CD4-positive, alpha-beta T cell treated with Interferon alpha-2 for 1 hour (primary cell): ENCODE results near the gene CYSRT1.
"Not testable (repeated sequence)": the region's sequence is repeated elsewhere in the genome, so short reads cannot be mapped to it uniquely, and the experiment has no call there.

ENCODE experiments used
- DNase-seq, 2 donors: peaks; one replicate each; pipeline ENCODE4 v3.0.0-alpha.2; 2020 to 2022

CYSRT1 gene

DNA sequence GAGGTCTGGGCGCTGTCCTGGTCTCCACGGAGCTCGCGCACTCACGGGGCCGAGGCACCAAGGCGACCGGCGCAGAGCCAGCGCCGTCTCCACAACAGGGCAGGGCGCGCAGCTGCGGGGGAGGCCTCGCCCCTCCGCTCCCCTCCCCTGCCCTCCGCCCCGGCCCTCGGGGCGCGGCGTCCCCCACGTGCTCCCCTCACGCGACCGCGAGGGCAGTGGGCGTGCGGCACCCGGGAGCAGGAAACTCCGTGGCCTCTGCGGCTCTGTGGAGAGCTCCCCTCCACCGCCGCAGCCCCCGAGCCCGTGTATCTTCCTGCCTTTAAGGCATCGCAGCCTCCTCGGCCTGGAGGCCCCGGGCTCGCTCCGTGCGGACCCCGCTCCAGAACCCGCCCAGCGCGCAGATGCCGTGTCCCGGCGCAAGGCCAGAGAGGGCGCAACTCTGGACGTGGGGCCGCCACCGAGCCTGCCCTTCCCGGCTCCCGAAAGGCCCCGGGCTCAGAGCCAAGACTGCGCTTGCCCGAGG, 15.4 kb downstream of the CYSRT1 start:
- DNase-seq, result peak; percentile 61 to 79

DNA sequence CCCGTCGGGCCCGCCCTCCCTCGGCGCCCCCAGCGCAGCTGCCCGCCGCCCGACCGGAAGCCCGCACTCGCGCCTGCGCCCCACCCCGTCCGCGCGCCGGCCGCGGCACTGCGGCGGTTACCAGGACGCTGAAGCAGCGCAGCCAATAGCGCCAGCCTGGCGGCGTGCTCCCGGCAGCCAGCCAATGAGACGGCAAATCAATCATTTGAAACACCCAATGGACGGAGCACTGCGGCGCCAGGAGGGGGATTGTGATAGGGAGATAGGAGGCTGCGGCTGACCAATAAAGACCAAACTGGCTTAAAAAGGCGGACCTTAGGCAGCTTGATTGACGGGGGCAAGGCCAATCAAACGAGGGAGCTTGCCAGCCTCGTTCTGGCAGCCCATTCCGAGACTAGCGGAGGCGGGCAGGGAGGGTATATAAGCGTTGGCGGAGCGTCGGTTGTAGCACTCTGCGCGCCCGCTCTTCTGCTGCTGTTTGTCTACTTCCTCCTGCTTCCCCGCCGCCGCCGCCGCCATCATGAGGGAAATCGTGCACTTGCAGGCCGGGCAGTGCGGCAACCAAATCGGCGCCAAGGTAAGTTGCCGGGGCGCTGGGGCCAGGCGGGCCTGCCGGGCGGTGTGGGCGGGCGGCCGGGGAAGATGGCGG, 16.0 kb downstream of the CYSRT1 start, which contains the start of gene TUBB4B:
Gene TUBB4B, plus strand, starts transcription at position 447 of the 649 bp plus-strand sequence. Its CDS starts 74 bp downstream, at position 521.
- peak; percentile 100 for DNase-seq

DNA sequence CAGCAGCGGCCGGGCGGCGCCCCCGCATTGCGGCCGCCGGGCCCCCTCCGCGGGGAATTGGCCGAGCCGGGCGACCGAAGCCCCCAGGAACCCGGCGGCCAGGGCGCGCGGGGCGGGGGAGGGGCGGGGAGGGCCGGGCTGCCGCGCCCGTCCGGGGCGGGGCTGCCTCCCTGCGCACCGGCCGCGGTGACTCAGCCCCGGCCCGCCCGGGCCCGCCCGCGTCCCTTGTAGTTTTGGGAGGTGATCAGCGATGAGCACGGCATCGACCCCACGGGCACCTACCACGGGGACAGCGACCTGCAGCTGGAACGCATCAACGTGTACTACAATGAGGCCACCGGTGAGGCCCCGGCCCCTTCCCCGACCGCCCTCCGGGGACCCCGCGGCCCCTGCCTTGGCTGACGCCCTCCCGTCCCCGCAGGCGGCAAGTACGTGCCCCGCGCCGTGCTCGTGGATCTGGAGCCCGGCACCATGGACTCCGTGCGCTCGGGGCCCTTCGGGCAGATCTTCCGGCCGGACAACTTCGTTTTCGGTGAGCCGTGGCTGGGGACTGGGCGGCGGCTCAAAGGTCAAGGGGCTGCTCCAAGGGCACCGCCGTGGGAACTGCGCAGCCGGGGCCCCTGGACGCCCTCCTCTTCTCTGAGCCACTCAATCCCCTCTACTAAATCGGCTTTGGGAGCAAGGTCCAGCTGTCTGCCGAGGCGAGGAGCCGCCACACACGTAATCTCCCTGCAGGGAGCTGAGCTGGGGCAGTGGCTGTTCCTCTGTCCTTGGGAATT, 16.7 kb downstream of the CYSRT1 start:
- DNase-seq, result peak; percentile 48 to 67

DNA sequence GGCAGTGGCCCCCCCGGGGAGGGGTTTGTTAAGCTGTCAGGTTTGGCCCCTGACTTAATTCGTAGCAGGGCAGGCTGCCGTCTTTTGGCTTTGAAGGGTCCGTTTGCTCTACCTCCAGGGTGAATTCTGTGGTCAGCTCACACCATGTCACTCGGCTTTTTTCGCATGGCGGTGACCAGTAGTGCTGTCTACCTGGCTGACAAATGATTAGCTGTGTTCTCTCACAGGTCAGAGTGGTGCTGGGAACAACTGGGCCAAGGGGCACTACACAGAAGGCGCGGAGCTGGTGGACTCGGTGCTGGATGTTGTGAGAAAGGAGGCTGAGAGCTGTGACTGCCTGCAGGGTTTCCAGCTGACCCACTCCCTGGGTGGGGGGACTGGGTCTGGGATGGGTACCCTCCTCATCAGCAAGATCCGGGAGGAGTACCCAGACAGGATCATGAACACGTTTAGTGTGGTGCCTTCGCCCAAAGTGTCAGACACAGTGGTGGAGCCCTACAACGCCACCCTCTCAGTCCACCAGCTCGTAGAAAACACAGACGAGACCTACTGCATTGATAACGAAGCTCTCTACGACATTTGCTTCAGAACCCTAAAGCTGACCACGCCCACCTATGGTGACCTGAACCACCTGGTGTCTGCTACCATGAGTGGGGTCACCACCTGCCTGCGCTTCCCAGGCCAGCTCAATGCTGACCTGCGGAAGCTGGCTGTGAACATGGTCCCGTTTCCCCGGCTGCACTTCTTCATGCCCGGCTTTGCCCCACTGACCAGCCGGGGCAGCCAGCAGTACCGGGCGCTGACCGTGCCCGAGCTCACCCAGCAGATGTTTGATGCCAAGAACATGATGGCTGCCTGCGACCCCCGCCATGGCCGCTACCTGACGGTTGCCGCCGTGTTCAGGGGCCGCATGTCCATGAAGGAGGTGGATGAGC, 17.6 kb downstream of the CYSRT1 start:
- no peak for DNase-seq

DNA sequence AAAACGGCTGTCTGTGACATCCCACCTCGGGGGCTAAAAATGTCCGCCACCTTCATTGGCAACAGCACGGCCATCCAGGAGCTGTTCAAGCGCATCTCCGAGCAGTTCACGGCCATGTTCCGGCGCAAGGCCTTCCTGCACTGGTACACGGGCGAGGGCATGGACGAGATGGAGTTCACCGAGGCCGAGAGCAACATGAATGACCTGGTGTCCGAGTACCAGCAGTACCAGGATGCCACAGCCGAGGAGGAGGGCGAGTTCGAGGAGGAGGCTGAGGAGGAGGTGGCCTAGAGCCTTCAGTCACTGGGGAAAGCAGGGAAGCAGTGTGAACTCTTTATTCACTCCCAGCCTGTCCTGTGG, 18.3 kb downstream of the CYSRT1 start:
- DNase-seq, result not testable (repeated sequence)

DNA sequence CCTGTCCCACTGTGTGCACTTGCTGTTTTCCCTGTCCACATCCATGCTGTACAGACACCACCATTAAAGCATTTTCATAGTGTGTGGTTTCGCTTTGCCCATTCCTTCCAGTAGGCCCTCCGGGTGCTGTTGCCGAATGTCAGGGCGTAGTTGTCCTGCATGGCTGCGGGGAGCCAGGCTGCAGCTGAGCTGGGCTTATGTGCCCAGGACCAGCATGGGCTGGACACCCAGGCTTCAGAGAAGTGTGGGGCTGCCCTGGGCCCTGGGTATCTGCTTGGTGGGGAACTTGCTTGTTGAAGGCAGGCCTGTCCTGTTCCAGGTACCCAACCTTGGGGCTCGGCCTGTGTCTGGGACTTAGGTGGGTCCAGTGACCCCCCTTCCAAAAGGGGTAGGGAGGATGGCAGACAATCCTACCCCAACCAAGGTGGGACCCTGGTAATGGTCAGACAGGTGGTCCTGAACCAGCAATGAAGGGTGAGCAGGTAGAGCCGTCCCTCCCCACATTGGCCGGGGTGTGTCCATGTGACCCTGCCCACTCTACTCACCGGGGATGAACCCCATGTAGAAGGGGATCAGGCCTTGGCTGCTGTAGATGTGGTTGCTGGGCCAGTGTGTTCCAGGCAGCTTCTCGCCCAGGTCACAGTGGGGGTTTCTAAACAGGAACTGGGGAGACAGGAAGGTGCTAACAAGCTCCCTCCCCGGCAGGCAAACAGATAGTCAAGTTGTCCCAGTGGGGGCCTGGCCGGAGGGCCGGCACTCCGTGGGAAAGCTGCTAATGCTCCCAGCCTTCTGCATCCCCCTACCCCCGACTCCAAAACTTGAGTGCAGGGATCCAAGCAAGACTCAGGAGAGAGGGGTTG, 18.9 kb downstream of the CYSRT1 start:
- DNase-seq, result no peak

DNA sequence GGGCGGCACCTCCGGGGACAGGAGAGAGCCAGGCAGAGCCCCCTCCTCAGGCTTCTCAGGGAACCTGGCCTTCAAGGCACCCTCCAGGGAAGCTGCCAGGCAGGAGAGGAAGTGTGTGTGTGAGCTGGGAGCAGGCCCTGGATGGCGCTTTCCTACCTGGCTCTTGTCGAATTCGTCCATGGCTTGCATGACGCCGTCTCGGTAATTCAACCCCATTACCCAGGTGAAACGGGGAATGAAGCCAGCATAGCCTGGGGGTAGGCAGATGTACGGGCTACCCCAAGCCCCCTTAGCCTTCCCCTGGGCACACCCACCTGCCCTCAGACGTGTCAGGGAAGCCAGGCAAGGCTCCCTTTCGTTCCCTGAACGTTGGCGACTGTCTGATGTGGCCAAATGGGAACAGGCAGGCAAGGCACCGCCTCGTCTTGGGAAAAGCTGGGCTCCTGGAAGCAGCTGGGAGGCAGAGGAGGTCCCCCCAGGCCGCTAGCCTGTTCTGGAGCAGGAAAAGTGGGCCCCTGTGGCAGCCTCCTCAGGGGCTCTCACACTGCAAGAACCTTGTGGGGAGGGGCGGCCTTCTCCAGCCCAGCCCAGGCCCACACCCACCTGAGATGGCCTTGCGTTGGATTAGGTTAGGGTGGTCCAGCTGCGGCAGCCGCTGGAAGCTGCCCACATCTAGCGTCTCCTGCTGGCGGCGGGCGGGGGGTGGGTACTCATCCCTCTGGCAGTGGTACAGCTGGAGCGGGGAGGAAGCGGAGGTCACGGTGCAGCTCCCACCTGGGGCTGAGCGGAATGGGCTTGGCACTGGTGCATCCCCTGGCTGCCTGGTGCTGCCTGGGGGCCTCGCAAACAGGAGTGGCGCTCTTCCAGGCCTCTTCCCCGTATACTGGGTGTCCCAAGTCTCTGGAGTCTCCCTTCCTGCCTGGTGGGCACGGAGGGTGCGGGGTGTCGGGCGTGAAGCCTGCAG, 19.8 kb downstream of the CYSRT1 start:
- no peak for DNase-seq

DNA sequence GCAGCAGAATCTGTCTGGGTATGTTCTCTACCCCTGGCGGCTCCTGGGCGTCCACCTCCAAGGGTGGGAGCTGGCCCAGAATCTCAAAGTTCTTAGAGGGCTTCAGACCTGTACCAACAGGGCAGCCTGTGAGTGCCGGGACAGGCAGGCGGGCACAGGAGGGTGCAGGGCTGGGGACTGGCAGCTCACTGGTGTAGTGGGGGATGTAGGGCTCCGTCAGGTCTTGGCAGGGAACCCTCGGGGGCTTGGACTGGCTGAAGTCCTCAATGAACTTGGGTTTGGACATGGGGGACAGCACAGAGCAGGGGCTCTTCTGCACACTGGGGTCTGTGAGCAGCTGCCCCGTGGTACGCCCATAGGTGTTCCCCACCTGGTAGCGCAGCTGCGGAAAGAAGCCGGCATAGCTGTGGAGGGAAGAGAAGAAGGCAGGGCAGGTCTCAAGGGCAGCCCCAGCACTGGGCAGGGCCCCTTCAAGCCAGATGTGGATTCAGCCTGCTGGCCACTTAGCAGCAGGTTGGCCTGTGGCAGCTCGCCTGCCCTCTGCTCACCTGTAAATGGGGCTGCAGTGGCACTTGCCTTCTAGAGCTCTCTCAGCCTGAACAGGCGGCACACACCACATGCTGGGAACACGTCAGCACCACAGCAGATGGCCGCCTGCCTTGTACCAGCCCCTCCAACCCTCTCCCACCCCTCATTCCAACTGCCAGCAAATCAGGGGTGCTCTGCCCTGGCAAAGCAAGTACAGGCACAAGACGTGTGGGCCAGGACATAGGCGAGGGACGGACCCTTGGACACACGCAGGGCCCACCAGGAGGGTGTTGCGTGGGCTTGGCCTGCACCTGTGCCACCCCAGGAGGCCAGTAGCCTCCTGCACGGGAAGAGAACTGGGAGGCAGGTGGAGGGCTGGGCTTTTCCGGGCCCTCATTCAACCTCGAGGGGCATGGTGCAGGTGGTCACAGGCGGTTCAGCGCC, 20.8 kb downstream of the CYSRT1 start:
- DNase-seq, result no peak

DNA sequence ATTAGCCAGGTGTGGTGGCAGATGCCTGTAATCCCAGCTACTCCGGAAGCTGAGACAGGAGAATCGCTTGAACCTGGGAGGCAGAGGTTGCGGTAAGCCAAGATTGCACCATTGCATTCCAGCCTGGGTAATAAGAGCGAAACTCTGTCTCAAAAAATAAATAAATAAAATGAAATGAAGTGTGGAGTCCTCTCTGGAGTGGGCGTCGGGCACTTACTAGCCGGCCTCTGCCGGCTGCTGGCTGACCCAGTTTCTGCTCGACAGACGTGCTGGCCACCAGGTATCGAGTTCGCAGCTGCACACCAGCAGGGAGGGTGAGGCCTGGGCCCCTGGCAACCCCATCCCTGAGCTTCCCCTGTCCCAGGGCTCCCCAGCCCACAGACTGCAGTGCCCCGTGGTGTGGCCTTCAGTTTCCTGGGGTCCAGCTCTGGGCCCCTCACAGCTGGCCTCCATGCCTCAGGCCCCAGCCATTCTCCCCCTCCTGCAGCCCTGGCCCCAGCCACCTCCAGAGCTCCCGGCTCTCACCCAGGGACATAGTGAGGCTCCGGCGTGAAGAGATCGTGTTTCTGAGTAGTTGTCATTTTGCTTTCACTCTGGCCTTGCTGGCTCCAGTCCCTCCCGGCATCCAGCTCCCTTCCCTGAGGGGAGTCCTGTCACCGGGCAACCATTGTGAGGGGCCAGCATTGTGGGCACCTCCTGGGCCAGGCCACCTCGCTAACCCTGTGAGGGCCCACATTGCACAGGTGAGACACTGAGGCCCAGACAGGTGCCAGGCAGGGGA, 22.4 kb downstream of the CYSRT1 start:
- DNase-seq, result no peak

DNA sequence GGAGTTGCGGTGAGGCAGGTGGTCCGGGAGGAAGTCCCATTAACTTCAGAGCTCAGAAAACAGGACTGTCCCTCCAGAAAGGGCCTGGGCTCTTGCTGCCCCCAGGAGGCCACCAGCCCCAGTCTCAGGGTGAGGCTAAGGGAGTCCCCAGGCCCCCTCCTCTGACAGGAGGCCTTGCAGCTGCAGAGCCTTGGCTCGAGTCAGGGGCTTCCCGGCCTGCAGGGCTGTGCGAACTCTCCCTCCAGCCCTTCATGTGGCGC, 22.9 kb downstream of the CYSRT1 start:
- DNase-seq, result no peak

DNA sequence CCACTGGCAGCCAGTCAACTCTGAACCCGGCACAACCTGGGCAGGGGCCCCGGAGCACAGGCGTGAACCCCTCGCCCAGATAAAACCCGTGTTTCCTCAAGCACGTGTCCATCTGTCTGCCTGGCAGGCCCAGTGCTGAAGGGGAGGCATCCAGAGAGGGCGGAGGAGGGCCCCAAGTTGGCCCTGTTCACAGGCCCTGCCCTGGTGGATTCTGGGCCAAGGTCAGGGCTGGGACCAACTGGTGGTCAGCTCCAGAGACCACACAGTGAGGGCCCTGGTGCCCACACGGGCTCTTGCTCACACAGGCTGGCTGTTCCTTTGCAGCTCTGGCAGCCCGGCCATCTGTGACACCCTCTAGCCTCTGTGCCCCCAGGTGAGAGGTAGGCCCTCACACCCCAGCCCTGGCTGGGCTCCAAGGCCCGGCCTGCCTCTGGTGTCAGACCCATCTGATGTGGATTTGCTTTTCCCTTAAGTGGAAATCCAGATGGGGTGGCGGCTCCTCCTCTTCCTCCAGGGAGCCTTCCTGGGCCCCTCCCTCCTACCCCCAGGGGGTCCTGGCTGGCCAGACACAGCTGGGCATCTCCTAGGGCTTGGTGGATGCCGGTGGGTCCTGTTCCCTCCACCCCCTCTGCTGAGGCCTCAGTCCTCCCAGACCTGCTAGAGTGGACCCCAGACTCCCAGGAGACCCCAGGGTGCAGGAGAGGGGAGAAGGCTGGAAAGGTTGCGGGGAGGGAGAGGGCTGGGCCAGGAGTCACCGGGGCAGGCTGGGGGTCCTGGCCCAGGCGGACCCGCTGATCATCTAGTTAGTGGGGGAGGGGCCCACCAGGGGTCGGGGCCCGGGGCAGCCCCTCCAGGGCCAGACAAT, 25.6 kb downstream of the CYSRT1 start:
- no peak for DNase-seq

DNA sequence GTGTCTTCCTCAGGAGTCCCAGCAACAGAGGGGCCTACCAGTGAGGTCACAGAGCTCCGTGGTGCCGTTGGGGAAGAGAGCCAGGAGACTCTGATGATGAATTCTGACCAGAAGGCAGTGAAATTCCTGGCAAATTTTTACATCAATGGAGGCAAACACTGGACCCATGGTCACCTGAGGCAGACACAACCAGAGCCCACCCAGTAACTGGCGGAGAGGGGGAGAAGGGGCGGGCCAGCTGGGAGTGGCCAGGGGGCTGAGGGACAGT, 26.2 kb downstream of the CYSRT1 start, which contains the start of gene STPG3:
Gene STPG3, plus strand, starts transcription at position 93 of the 268 bp plus-strand sequence. Its CDS starts 1 bp downstream, at position 94.
- DNase-seq, result no peak

DNA sequence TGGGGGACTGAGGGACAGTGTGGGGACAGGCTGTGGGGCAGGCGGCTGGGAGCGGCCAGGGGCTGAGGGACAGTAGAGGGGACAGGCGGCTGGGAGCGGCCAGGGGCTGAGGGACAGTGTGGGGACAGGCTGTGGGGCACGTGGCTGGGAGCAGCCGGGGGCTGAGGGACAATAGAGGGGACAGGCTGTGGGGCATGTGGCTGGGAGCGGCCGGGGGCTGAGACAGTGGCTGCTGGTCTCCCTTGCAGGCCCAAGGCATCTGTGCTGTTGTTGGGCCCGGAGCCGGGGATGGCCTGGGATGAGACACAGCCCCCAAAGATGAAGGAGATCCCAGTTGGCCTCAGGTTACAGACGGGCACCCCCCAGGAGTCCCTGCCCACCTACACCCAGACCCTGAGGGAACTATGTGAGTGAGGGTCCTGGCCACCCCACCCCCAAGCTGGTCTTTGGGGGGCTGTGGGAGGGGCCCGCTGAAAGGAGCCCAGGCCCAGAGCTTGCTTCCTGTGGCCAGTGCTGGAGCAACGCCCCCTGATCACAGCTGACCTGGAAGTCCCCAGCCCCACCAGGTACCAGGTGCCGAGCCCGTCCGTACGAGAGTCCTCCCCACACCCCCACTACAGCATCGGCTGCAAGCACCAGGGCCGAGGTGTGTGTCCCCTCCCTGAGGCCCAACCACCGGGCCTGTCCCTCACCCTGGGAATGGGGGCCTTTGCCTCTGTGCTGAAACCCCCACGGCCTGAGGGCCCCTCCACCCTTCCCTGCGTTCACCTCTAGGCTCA, 26.7 kb downstream of the CYSRT1 start:
- DNase-seq, result no peak

DNA sequence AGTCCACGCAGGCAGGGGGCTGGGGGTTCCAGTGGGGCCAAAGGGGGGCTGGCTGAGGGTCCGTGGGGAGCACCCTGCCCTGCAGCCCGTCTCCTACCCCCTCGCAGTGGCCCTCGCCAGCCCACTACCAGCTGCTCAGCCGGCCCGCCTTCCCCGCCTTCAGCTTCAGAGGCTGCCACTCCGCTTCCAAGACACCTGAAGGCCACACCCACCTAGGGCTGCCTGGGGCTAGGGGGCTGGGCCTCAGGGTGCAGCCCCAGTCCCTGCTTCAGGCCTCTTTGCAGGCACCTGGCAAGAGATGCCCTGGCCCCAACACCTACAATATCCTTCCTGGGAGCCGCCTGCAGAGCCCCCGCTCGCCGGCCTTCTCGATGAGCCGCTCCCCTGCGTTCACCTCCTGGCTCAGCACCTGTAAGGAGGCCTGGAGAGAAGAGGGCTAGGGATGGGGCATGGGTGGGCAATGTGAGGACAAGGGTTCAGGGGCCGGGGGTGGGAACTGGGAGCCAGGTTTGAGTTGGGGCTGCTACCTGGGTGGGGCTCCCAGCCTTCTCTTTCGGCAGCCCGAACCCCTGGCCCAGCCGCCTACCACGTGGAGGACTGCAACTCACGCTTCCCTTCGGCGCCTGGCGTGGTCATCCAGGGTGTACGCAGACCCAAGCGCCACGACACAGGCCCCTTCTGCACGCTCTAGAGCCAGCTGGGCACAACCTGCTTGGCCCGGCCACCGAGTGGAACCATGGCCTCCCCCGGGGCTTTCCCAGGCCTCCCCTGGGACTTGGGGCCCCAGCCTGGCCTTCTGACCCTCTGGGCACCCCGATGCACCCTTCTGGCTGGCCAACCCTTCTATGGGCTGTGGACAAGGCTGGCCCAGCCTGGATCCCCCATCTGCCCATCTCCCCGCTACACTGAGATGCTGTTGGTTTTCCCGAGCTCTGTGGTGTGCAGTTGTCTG, 27.9 kb downstream of the CYSRT1 start:
- DNase-seq, result no peak

DNA sequence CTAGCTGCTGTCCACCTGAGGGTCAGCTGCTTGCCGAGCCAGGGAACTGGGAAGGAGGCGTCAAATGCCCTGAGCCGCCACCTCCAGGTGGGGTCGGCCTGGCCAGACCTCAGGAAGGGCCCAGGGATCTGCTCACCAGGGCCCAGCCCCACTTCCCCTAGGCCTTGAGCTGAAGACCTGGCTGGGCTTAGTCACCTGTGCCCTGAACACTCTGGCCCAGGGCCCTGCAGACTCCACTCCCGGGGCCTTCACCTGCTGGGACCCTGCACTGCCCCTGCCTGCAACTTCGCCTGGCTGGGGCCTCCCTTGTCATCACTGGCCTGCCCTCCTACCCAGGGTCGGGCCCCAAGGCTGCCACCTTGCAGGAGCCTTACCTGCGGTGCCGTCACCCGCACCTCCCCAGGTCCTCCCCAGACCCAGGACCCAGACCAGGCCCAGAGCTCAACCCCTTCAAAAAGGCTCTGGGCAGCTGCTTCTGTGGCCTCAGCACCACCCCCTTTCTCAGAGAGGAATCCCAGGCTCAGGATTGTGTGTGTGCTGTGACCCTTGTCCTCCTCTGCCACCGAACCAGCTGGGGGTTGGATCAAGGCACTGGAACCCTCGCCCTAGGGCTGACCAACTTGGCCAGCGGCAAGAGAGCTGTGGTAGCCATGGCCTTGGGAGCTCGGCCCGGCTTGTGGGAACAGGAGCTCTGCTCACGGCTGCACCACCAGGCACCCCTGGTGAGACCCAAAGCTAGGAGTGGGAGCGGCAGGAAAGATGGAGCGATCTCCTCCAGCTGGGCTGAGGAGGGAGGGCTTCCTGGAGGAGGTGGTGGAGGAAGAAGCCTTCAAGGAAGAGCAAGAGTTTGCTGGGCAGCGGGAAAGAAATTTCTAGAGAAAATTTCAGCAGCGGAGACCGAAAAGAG, 29.0 kb downstream of the CYSRT1 start:
- no peak for DNase-seq
